Measurements from ENCODE around the gene SH3D21.
A peak's percentile ranks its signal among the peaks of the same experiment; 100 is the strongest.

SH3D21 gene

DNA sequence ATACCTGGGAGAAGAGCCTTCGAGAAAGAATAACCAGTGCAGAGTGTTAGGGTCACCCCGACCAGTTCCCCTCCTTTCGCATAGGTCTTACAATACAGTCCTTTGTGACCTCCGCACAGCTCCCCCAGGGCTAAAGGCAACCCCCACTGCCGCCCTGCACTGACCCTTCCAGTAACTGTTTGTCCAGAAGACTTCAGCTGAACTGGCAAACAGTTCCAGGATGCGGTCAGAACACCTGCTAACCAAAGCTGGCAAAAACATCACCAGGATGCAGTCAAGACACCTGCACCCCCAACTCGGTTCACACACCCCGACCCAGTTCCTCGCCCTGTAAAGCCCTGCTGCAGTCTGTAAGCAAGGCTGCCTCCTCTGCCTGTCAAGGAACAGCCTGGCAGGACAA, 23.6 kb downstream of the SH3D21 start:
- no peak for DNase-seq (ENCODE audit: low read depth)

DNA sequence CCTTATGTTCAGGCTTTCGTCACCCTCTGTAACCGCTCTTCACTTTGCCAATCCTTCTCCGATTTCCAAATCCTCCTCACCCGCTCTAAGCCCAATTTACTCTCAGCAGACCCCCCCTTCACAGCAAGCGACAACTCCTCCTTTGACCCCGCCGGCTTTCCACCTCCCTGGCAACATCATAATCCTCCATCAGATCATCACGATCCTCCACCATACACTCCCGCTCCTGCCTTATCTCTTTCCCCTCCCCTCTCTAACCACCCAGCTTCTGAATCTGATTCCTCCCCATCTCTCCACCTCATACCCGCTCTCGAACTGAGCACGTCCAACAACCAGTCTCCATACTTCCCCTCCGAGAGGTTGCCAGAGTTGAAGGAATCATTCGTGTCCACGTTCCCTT, 24.8 kb downstream of the SH3D21 start:
- no peak for DNase-seq (ENCODE audit: low read depth)

DNA sequence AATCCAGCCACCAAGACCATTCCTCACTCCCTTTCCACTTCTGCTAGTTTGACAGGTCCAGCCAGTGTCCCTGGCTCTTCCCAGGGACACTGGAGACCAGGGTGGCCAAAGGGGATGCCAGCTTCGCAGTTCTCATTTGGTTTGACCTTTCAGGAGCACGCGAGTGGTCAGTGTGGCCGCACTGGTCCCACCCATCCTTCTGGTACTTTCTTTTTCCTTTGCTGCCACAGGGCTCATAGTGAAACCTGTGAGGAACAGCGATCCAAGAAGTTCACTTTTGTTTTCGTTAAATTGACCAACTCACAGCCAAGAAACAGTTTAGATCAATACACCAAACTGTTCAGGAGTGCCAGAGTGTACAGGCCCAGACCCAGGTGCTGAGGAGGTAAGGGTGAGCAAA, 31.7 kb downstream of the SH3D21 start:
- DNase-seq (ENCODE audit: low read depth) = no peak

DNA sequence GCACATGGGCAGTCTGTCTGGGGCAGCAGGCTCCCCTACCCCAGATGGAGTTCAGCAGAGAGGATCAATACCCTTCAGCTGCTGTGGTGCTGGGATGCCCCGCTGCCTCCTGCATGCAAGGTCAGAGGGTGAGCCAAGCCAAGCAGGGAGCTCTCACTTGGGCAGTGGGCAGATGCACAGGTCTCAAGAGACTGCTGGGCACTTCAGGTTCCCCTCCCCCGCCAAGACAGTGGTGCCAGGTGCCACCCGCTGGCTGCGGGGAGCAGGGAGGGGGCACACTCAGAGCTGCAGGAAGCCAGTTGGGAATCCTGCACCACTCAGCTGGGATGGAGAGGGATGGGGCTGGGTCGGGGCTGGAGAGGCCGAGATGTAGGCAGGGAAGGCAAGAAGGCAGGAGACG, 33.0 kb downstream of the SH3D21 start:
- DNase-seq (ENCODE audit: low read depth) = no peak

DNA sequence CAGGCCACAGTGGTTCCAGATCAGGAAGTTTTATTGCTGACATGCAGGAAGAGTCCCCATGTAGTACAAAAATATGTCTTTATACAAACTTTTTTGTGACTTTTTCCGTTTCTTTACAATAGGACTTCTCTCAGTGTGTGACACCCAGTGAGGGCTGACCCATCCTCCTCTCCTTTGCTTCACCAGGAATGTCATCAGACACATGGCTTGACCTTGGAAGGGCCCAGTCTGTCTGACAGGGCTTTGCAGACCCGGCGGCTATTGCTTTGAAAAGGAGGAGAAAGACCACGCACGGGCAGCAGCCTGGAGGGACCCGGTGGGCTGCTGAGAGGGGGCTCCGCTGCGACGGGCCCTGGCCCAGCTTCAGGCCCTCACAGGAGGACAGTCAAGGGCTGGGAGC, 33.4 kb downstream of the SH3D21 start:
- DNase-seq (ENCODE audit: low read depth) = no peak

DNA sequence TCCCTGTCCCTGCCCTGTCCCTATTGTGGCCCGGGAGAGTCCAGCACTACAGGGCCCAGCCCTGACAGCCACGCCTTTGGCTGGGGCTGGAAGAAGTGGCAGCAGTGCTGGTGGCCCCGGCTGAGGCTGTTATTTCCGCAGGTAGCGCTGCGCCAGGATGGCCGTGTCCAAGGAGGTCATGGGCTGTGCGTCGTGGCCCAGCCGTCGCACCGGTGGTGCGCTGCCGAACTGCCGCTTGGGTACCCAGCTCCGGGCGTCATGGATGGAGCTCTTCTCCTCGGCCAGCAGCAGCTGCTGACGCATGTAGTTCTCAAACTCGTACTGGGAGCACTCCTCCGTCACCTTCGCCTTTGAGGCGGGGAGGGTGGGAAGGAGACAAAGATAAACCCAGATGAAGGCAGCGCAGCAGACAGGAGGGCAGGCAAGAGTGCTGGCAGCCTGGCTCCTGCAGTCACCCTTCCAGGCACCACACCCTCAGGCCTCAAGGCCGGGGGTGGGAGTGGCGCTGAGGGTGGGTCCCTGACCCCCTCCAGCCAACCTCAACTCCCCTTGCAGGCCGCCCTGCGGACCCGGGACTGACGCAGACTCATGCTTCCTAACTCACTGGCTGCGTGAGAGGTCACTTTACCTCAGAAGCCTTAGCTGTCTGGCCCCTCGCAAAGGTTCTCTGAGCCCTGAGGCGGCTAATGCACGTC, 35.6 kb downstream of the SH3D21 start:
- no peak for DNase-seq (ENCODE audit: low read depth)

DNA sequence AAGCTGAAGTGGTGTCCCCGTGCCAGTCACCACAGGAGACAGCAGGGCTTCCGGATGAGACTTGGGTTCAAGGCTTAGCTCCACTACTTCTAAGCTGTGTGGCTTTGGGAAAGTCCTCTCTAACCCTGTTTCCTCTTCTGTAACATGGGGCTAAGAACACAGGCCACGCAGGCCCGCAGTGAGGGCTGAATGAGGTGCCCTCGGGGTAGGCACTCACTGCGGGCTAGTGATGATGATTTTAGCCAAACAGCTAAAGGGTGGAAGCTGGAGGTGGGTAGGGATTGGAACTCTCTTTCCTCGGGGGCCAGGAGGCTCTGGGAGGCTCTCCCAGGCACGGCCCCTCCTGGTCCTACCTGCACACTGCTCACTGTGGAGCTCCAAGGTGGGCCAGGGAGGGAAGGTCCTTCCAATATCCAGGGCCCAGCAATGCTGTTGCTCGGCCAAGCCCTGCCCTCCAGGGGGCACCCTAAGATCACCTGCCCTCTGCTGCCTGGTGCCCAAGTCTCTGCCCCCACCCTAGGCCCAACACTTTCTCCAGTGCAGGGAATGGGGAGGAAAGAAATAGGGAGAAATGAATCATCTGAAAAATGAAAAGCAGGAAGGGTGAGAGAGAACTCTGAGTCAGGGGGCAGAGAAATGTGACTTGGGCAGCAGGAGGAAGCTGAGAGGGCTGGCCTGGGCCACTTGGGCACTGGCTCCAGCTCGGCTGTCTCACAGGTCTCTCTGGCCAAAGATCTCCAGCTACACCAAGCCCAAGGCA, 36.4 kb downstream of the SH3D21 start:
- DNase-seq (ENCODE audit: low read depth) = no peak

DNA sequence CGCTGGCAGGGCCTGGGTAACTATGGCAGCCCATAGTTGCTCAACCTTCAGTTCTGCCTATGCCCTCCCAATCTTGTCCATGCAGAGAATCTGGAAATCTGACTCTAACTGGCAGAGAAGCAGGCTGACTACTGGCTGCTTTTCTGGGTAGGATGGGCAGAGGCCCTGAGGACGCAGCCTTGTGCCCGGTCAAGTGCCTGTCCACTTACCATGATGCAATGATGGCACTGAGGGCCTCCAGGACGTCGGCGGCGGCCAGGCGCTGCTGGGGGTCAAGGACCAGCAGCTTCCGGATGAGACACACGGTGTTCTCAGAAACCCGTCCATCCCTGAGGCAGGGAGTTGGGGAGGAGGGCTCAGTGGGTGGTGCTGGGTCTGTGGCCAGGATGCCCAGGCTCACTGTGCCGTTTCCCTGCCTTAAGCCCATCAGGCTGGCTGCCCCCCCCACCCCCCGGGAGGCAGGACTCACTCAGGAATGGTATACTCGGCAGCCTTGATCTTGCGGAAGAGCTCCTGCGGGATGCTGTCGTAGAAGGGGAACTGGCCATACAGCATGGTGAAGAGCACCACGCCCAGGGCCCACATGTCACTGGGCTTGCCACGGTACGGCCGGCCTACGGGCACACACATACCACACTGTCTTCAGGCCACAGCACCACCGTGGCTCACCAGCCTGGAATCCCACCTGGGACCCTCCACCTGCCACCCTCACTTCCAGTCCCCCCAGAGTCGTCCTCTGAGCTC, 37.7 kb downstream of the SH3D21 start:
- no peak for DNase-seq (ENCODE audit: low read depth)

DNA sequence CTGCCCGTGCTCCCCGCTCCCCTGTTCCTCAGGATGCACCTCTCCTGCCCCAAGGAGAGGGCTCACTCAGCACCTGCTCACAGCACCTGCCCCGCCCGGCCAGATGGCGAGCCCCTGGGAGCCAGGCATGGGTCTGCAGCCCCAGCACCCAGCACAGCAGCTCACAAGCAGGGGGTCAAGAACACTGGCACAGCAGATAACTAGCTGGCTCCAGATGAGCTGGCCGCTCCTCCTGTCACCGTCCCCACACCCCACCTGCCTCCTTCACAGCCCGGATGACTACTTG, 38.2 kb downstream of the SH3D21 start:
- no peak for DNase-seq (ENCODE audit: low read depth)

DNA sequence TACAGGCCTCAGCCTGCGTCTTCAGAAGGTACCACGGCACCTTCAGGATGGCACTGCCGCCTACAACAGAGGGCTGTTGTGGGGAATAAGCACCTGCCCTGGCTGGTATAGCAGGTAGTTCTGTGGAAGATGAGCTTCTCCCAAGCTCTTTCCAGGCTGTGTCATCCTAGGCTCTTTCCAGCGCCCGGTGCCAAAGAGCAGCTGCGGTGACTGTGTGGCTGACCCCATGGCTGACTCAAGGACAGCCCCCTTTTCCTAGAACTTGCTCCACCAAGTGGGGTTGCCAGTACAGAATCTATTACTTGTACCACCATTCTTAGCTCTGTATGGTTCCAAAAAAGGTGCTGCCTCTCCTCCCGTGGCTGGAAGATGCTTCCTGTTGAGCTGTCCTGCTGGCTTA, 39.2 kb downstream of the SH3D21 start:
- DNase-seq (ENCODE audit: low read depth) = no peak

DNA sequence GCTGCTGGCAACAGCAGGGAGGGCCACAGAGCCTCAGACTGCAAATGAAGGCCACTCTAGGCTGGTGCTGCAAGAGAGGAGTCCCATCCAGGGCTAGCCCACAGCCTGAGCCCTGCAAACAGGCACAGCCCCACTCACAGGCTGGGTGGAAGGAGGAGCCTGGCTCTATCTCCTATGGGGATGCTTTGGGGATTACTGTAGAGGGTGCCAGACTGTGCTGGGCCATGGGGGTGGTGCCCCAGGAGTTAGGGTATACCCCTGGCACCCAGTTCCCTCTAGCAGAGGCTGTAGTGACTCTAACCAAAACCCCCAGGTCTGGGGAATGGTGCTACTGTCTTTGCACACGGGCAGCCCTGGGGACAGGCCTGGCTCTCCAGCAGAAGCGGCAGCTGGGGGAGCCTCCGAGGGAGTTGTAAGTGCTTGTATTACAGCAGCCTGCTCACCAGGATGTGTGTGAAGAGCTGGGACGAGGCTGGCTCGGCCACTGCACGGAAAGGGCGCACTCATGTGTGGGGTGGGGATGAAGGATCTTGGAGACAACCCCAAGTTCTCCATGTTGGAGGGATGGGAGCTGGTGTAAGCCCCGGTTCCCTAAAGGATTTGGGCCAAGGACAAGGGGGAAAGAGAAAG, 40.7 kb downstream of the SH3D21 start:
- no peak for DNase-seq (ENCODE audit: low read depth)

DNA sequence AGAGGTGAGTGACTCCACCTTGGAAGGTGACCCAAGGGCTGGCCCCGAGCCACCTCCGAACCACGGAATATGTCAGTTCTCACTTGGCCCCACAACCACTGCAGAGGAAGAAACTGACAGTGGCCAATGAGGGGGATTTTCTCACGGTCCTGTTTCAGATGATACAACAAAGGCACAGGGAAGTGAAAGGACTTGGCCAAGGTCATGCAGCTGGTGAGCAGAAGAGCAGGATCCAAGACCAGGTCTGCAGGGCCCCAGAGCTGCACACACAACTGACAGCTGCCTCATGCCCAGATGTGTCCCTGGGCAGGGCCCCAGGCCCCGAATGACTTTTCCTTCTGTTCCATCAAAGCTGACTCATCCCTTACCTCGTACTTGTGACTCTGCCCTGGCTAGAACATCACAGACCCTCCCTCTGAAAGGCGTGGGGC, 43.1 kb downstream of the SH3D21 start:
- DNase-seq (ENCODE audit: low read depth) = no peak

DNA sequence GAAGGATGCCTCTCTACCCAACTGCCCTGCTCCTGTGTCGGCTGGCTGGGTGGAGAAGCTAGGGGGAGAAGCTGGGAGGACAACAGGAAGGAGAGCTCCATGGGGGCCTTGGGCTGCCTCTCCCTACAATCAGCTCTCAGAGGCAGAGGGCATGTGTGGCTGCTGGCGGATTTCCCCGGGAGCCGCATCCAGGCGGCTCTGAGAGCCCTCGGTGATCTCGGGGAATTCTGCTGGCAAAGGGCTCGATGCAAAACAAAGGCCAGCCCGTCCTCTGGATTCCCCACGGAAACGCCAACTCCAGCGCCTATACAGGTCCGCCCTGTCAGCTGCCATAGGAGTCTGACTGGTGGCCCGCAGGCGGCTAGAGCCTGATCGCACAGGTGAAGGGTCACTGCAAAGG, 43.7 kb downstream of the SH3D21 start:
- no peak for DNase-seq (ENCODE audit: low read depth)

DNA sequence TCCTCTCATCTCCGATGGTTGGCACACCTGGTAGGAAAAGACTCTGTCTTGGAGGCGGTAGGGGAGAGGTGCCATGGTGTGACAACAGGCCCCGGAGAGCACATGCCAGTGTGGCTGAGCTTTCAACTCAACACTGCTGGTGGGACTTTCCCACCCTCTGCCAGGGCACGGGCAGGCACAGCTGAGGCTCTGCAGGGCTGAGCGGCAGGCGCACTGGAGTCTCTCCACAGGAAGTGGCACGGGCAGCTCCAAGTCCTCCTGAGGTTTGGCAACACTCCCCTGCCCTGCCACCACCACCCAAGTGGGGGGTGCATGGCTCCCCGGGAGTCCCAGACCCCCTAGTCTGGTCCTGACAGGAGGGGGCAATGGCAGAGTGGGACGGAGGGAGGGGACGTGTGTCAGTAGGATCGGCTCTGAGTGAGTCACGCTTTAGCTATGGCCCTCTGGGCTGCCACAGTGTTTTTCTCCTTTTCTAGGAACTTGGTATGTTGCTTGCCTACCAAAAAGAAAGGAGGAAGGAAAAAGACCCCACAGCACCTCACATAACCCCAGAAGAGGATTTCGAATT, 44.6 kb downstream of the SH3D21 start:
- DNase-seq (ENCODE audit: low read depth) = peak; percentile 29

DNA sequence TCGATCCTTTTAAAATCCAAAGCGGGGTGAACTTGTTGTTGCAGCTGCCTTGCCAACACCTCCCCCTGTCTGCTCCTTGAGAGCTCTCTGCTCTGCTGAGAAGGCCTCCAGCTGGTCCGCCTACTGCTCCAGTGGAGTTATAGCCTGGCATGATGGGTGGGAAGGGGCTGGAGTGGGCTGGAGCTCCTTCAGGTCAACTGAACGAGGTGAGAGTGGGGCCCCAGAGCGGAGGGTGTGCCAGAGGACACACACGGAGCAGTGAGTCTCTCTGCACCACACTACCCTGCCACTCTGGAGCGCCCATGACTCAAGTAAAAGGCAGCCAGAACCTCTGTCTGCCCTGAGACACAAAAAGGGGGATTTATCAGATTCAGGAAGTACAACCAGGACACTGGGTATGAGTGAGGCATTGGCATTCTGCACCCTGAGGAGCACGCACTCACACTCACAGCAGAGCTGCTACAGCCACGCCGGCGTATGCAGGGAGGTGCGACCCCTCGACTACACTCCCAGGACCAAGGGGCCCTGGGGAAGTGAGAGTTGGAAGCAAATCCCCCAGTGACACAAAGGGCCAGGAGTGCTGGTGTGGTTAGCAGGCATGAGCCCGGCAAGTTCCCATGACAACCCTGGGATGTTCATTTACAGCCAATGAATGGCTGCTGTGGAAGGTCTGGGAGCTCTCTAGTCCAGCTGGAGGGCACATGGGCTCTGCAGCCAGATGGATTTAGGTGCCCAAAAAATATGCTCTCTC, 45.2 kb downstream of the SH3D21 start:
- no peak for DNase-seq (ENCODE audit: low read depth)

DNA sequence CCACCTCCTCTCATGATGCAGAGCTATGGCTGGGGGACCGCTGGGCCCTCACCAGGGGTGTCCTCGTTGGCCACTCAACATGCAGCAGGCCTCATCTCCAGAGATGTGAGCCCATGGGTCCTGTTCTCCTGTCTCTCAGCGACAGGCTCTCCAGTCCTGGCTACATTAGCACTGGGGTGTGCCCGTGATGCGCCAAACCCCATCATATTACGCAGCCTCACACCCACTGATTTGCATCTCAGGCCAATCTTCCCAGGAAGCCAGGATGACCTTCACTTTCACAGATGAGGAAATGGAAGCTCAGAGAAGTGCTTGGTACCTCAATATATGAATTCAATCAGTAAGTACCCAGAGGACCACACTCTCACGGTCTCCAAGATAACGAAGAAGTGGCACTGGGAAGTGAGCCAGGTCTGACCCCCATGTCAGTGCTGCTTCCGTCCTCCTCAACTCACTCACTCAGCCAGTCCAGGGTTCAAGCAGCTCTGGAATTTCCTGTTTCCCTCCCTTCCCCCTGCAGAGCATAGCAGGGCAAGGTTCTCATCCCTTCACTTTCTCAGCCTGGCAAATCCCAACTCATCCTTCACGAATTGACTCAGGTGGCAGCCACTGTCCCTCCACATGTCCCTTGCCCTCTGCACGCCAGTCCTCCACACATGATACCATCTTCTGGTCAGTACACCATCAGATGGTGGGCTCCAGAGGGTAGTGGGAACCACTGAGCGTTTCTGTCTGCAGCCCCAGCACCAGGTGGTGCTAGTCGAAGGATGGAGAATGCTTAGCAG, 46.1 kb downstream of the SH3D21 start:
- DNase-seq (ENCODE audit: low read depth) = no peak

DNA sequence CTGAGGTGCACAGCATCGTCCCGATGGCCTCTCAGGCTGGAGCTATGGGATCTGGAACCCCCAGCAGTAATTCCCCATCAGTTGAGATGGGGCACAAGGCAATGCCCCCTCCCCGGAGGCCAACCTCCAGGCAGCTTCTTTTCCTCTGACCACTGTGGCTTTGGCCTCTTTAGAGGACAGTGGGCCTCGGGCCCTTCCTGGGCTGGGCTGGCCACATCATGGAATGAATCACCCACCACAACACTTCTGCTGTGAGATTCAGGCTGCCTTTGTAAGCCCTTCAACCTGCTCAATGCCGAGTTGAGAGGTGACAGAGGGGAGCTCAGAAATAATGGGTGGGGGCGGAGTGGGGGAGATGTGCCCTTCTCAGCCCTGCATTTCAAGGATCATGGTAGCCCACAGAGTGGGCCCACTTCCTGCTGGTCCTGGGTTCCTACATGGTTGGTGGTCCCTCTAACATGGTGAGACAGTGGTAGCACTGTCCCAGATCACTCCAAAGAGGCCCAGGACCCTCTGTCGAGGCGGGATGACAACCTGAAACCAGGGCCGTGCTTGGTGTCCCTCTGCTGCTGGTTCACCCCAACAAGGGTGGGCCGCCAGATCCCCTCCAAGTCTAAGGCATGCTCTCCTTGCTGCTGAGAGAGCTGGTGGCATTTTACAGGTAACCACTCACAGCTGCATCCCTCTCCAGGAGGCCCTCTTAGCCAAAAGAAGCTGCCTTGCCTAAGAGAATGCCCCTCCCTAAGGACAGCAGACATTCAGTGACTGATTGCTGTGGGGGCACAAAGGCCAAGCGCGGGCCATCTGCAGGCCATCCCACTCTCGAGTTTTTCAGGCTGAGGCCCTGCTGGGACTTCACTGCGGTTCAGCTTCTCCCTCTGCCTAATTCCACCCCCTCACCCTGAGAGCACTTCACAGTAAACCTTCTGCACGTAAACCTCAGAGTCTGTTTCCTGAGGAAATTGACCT, 47.0 kb downstream of the SH3D21 start:
- DNase-seq (ENCODE audit: low read depth) = no peak

DNA sequence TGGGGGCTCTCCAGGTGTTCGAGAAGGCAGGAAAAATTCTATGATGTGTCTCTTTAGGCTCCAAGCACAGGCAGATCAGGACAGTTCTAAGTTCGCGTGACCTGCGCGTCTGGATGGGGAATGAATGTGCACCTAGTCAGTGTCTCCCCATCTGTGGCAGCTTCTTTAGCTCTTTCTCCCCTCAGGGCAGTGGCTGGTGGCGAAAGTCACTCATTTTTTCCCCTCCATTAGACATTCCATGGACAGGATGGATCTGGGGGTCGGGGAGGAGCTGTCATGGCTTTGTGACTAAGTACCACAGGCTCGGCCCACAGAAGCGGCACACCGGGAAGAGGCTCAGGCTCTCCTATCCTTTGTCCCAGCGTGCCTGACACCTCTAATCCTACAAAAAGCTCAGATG, 48.3 kb downstream of the SH3D21 start:
- no peak for DNase-seq (ENCODE audit: low read depth)

DNA sequence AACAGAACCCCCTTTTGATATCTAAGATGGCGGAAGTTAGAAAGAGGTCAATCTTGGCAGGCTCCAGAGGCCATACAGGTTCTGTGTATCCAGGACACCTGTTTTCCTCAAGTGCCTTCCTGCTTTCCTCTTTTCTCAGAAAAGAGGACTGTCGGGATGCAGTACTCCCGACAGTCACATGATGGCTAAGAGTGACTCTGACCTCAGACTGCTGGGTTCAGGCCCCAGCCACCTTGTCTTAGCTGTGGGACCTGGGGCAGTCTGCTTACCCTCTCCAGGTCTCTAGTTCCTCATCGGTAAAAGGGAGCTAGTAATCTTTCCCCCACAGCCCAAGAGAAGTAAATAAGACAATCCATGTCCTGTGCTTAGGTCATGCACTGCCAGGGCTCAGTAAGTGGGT, 49.6 kb downstream of the SH3D21 start:
- no peak for DNase-seq (ENCODE audit: low read depth)

All from activated T-cell treated with anti-CD3 and anti-CD28 coated beads for 48 hours (primary cell).